ENCODE results near the gene APP.

DNA sequence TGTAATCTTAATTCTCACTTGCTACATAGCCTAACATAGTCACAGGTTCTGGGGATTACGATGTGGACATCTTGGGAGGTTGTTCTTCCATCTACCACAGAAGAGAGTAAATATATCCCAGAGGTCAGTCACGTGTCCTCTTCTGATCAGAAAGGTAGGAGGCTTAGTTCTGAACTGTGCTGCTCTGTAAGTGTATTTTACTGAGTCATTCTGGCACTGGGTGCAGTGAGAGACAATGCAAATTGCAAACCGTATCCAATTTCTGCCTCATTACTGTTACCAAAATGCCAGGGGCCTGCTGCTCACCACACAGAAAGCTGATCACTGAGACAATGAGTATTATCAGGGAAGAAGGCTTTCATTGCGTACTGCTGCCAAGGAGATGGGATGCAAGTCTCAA is 331.8 kb downstream of the APP start:
- TF ChIP-seq, protein P1, sequence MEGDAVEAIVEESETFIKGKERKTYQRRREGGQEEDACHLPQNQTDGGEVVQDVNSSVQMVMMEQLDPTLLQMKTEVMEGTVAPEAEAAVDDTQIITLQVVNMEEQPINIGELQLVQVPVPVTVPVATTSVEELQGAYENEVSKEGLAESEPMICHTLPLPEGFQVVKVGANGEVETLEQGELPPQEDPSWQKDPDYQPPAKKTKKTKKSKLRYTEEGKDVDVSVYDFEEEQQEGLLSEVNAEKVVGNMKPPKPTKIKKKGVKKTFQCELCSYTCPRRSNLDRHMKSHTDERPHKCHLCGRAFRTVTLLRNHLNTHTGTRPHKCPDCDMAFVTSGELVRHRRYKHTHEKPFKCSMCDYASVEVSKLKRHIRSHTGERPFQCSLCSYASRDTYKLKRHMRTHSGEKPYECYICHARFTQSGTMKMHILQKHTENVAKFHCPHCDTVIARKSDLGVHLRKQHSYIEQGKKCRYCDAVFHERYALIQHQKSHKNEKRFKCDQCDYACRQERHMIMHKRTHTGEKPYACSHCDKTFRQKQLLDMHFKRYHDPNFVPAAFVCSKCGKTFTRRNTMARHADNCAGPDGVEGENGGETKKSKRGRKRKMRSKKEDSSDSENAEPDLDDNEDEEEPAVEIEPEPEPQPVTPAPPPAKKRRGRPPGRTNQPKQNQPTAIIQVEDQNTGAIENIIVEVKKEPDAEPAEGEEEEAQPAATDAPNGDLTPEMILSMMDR (conservative IDR thresholded peaks at IDR 0.05; ENCODE audit: low read length), result no peak
- TF ChIP-seq EZH2phosphoT487 (IDR thresholded peaks at IDR 0.05; ENCODE audit: borderline replicate concordance), result no peak

All from Loucy (cell line).